Fibroblast of upper back skin (primary cell): Measurements from ENCODE around the gene MIGA2.

Experiments
- DNase-seq: peaks from one replicate; pipeline ENCODE4 v3.0.0-alpha.2; 2013

The MIGA2 gene

DNA sequence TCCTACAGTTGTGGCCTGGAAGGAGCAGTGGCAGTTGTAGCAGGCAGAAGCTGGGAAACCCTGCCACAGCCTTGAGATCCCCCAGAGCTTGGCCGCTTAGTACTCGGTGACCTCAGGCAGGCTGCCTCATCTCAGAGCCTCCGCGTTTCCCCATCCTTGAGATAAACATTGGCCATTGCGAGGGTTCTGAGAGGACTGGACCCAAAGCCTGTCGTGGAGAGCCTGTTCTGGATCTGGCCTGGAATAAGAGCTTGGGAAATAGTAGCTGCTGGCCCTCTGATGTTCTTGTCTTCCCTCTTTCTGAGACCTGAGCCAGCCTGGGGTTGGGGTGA lies 1.3 kb downstream of the MIGA2 start:
- DNase-seq: no peak

DNA sequence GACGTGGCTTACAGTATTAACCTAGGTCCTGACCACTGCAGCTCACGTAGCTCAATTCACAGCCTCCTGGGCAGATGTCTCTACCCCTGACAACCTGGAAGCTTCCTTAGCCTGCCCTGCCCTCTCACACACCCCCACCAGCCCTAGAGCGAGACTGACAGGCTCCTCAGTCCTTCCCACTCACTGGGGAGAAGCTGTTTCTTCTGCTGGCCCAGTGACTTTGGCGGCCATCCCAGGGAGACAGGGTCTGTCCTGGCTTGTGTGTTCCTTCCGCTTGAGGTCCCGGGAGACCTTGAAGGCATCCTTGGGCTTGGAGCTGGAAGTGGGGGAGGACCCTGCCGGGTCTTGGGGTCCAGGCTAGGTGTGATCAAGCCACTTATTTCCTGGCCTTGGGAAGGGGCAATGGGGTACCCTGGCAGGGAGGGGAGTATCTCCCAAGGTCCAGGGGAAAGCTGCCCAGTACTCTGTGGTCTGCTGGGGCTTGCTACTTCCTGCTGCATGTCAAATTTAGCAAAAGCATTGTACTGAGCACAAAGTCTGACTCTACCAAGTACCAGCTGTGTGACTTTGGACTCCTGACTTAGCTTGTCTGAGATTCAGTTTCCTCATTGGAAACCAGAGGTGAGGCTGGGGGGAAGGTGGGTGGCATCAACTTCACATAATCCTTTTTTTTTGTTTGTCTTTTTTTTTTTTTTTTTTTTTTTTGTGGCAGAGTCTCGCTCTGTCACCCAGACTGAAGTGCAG lies 1.9 kb downstream of the MIGA2 start:
- DNase-seq: no peak

DNA sequence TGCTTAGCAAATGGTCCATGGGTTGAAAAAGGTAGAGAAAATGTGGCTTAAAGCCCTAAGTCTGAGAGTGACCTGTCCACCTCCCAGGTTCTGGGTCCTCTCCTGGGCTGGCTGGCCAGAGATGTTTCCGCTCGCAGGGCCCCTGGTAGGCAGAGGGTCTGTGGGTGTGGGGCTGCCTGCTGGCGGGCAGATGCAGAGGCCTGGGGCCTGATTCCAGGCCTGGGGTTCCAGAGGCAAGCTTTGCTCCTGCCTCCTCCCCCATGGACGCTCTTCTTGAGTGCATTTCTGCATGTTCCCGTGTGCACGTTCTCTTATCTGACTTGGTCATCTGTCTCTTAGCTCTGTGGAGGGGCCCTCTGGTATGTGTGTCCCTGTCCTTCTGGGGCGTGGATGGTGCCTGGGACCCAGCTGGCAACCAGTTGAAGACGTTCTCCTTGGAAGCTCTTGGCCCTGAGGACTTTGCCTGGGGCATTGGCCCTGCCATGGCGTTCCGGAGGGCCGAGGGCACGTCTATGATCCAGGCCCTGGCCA lies 3.8 kb downstream of the MIGA2 start:
- no peak for DNase-seq

DNA sequence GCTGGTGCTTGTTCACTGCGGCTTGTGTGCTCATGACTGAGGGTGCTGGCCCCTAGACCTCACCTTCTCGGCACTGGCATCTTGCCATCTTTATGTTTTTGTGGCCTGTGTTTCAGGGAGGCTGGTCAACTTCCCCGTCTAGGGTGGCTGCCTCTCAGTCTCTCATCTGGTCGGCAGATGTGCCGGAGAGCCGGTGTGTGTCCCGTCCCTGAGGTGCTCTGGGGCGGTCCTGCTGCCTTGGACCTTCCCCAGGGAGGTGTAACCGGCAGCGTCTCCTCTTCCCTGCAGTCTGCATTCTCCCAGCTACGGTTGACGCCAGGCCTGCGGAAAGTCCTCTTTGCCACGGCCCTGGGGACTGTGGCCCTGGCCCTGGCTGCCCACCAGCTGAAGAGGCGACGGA lies 5.6 kb downstream of the MIGA2 start:
- no peak for DNase-seq

DNA sequence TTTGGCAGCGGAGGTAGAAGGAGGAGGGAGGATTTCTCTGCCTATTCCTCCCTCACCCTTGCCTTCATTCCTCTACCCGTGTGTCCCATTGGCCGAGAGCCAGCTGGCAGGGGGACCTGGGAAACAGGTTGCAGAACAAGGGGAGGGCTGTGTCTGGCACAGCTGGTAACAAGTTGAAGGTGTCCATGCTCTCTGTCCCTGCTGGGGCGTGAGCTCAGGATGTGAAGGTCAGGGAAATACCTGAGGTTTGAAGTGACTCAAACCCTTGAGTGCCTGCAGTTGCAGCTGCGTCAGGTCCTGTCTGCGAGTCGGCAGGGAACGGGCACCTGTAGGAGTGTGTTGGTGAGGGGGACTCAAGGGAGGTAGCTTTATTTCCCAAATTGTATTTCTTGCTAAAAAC lies 16.2 kb downstream of the MIGA2 start:
- DNase-seq: no peak

DNA sequence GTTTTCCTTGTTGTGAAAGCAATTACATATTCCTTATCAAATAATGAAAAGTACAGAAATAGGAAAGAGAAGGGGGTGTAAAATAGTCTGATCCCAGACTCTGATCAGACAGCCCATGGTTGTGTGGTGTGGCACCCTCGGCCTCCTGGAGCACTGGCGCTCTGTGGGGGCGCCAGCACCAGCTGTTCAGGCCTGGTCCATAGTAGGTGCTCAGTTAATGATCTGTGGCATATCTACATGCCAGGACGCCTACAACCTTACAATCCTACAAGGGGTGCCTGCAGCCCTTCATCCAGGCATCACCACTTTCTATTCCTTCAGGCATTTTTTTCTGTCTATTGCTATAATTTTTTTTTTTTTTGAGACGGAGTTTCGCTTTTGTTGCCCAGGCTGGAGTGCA lies 16.6 kb downstream of the MIGA2 start:
- DNase-seq: no peak

DNA sequence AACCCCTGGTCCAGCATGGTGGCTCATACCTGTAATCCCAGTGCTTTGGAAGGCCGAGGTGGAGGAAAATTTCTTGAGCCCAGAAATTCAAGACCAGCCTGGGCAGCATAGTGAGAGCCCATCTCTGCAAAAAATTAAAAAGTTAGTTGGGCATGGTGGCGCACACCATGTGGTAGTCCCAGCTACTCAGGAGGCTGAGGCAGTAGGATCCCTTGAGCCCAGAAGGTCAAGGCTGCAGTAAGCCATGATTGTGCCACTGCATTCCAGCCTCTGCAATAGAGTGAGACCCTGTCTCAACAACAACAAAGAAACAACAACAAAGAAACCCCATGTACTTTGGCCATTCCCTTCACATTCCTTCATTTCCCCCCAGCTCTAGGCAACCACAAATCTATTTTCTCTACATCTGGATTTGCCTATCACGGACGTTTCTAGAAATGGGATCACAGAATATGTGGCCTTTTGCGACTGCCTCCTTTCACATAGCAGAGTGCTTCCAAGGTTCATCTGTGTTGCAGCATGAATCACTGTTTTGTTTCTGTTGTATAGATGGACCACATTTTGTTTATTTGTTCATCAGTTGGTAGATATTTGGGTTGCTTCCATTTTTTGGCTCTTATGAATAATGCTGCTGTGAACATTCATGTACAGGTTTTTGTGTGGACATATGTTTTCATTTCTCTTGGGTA lies 17.9 kb downstream of the MIGA2 start:
- DNase-seq: no peak

DNA sequence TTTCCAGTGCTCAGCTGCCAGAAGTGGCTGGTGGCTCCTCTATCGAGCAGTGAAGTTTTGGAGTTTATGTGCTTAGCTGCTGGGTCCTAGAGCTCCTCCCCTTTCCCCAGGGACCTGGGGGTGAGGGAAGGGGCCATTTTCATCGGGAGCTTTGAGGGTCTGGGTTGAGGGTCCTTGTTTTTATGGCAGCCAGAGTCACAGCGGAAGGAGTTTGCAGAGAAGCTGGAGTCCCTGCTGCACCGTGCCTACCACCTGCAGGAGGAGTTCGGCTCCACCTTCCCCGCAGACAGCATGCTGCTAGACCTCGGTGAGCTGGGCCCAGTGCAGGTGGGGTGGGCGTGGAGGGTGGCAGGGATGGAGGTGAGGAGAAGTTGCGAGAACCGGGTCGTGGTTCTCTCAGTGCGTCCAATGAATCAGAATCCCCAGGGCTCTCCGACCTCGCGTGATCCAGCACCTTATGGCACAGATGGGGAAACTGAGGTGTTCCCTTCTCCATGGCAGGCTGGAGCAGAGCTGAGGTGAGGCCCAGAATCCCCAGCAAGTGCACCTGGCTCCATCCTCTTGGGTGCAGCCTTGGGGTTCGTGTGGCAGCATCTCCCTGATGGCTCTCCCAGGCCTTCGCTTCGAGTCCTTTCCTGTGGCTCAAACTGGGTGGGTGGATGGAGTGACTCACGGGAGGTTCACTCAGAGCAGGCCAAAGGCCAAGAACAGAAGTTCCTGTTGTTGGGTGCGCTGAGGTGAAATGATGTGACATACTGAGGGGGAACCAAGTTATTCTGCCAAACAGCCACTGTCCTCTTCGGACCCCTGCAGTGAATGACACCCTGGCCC lies 22.8 kb downstream of the MIGA2 start:
- DNase-seq: no peak

DNA sequence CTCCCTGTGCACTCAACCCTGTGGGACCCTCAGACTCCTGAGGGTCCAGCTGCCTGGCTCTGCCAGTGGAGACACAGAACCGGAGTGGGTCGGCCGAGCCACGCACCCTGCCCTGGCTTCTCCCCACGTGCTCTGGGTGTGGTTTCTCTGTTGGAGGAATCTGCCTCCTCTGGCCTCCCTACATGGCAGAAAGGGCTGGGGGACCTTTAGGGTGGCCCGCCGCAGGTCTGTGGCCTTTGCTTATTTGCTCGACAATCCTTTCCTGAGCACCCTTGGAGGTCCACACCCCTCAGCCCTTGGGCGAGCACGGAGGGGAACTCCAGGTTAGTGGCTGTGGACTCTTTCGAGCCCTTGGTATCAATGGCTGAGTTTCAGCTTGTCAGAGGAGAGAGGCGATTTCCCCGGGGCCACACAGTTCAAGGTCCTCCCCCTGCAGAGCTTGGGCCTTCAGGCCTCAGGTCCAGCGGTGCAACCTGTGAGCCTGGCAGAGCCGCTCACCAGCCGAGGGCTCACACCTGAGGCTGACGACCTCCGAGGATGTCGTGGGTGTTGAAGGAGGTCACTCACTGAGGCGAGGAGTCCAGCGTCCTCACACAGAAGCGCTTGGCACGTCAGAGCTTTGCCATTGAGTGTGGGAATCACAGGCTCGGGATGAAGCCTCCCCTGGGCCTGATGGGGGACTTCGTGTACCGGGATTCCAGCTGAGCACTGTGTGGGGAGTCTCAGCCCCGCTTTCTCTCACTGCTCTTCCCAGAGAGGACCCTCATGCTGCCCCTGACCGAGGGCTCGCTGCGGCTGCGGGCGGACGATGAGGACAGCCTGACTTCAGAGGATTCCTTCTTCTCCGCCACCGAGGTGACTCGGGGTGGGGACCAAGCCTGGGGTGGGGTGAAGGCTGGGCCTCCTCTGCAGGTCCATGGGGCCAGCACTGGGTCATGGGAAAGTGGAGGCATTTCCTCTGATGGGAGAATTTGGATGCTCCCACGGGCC lies 23.7 kb downstream of the MIGA2 start:
- no peak for DNase-seq

DNA sequence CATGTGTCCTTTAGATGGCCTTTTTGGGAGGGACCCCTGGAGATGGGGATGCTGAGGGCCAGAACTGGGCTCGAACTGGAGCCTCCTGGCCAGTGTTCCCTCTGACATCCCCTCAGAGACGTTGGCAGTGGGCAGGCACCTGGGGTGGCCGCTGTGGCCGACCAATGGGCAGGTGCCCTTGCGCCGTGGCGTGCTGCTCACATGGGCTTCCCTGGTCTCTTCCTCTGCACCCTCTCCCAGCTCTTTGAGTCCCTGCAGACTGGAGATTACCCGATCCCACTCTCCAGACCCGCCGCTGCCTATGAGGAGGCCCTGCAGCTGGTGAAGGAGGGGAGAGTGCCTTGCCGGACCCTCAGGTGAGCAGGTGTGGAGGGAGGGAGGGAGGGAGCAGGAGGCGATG lies 24.6 kb downstream of the MIGA2 start:
- DNase-seq: no peak

DNA sequence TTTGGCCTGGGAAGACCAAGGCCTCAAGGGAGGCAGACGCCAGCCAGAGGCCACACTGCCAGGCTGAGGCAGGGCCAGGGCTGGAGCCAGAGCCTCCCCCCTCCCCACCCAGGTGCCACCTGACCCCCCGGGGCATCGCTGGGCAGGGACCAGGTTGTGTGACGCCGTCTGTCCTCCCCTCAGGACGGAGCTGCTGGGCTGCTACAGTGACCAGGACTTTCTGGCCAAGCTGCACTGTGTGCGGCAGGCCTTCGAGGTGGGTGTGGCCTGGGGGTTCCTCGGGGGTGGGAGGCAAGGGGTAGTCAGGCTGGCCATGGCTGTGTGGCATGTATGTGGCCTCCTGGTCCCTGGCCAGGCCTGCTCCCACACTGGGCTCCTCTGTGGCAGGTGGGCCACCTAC lies 26.6 kb downstream of the MIGA2 start:
- DNase-seq: no peak

DNA sequence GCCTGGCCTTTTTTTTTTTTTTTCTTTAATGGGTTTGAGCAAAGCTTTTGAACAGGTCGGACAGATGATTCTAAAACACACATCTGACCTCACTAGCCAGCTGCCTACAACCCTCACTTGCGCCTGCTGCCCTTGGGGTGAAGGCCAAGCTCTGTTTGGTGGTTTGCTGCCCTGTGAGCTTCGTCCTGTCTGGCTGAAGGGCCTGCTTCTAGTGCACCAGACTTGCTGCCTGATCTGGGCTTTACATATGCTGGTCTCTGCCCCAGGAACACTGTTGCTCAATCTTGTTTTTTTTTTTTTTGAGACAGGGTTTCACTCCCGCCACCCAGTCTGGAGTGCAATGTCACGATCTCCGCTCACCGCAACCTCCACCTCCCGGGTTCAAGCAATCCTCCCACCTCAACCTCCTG lies 28.1 kb downstream of the MIGA2 start:
- DNase-seq: no peak

DNA sequence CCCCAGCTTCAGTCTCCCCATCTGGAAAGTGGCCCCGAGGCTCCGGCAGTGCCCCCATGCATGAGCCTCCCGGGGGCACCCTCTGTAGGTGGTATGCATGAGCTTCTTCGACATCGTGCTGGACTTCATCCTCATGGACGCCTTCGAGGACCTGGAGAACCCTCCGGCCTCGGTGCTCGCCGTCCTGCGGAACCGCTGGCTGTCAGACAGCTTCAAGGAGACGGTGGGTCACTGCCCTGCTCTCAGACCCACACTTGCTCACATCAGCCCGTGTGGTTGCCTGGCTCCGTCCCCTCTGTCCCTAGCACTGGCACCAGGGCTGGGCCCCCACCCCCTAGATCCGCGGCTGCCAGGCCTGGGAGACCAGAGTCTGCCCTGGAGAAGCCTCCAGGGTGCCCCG lies 31.7 kb downstream of the MIGA2 start:
- no peak for DNase-seq

DNA sequence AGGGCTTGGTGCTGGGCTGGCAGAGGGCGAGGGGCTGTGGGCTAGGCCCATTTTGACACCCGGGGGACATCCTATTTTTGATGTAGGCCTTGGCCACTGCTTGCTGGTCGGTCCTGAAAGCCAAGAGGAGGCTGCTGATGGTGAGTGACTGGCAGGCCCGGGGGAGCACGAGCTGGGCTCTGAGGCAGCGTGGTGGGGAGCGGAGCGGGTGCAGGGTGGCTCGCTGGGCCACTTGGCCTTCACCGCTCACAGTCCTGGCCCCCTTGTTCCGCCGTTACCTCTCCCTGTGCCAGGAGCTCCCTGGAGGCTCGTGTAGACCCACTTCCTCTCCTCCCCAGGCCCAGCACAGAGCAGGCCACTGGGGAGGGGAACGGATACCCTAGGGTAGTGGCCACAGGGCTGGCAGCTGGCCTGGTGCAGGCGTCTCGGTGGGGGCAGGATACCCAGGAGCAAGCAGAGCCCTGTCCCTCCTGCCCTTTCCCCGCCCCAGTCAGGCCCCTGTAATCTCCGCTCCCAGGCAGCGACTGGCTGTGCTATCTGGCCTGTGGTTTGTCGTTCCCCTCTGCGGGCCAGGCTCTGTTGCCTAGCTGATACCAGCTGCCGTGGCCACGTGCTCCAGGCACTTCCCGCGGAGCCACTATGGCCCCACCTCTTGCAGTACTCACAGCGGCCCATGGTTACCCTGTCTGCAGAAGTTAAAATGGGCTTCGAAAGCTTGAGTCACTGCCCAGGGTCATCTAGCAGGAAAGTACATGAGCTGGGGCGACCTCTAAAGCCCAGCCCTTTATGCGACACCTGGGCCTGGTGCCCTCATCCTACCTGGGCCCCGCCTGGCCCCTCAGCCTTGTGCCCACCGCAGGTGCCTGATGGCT lies 32.8 kb downstream of the MIGA2 start:
- no peak for DNase-seq

DNA sequence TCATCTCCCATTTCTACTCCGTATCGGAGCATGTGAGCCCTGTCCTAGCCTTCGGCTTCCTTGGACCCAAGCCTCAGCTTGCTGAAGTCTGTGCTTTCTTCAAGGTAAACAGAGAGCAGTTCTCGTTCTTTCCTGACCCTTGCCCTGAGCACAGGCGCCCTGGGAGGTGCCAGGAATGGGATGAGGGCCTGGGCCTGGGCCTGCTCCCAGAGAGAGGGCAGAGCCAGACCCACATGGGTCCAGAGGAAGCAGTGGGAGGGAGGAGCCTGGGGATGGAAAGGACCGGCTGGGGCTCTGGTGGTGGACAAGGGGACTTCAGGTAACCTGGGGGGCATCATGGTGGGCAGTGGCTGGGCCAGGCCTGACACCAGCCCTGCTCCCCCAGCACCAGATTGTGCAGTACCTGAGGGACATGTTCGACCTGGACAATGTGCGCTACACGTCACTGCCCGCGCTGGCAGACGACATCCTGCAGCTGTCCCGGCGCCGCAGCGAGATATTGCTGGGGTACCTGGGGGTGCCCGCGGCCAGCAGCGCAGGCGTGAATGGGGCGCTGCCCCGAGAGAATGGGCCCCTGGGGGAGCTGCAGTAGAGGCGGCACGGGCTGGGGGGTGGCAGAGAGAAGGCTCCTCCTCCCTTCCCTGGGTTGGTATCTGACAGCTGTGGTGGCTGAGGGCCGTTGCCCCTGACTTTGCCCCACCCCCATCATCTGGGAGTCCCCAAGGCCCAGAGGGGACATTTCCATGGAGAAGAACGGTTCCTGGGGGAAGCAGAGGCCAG lies 33.6 kb downstream of the MIGA2 start:
- no peak for DNase-seq

DNA sequence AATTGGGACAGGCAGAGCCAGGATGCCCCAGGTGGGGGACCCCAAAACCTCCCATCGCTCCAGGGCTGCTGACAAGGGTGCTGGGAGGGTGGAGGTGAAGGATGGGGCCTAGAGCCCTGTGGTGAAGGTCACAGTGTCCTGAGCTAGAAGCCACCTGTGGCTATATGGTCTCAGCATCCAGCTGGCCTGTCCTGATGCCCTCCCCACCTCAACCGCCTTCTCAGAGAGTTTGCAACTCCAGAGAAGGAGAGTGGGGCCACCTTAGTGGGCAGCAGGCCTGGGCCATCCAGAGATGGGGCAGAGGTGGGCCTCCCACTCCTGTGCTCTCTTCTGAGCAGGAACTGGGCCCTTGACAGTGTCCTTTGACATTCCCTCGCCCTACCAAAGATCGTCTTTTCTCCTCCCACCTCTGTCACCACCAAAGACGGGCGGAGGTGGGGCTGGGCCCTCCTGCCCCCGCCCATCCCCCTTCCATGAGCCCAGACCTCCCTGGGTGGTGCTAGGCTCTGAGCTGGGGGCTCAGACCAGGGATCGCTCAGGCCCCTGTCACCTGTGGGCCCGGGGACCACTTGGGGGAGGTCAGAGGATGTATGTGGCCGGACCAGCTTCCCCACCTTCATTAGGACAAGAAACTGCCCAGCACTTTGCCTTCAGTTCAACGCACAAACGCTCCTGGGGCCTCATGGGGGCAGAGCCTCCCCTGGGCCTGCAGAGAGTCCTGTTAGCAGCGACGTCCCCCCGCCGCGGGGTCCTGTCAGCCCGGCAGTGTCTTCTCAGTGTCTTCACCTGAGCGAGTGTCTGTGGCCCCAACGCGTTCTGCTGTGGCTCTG lies 34.5 kb downstream of the MIGA2 start:
- DNase-seq: no peak

DNA sequence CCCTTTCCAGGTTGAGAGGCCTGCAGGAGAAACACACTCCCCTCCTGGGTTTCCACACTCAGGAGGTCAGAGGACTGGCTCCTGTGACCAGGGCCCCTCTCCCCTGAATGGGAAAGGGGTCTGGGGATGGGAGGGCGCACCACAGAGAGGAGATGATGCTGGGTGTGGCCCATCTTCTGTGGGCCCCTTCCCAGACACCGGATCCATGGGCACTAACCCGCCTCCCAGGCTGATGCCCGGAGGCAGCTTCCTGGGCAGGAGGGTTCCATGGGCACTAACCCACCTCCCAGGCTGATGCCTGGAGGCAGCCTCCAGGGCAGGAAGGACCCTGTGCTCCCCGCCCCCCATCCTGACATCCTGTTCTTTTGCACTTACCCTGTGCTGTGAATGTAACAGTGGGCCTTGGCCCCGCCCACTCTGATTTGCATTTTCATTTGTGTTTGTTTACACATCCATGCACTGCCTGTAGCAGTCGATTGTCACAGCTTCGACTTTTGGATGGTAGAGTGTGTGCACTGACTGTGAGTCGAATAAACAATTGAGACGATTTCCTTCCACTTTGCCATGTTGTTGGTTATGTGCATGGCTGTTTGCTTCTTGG lies 35.2 kb downstream of the MIGA2 start:
- no peak for DNase-seq

DNA sequence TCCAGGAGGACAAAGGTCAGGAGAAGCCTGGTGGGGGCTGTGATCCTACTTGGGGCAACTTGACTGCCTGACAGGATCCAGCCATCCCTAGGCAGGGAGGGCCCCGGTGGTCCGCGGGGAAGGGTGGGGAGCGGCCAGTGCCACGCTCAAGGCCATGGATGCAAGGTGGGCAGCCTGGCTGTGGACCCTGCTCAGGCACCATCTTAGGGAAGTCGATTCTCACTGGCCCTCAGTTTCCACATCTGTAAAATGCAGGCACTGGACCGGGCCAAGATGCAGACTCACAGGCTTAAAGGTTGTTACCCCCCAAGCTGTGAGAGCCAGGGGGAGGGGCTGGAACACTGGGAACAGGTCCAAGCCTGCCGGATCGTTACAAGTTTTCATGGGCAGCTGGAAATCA lies 35.7 kb downstream of the MIGA2 start:
- no peak for DNase-seq

DNA sequence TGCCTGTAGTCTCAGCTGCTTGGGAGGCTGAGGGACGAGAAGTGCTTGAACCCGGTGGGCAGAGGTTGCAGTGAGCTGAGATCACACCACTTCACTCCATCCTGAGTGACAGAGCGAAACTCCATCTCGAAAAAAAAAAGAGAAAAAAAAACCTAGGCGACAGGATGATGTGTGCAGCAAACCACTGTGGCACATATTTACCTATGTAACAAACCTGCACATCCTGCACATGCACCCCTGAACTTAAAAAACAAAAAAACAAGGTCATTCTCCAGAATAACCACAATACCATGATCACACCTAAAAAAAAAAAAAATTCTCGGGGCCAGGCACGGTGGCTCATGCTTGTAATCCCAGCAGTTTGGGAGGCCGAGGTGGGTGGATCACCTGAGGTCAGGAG lies 37.0 kb downstream of the MIGA2 start:
- no peak for DNase-seq
